Esophagus muscularis mucosa (tissue), 4 donors: ENCODE results near the gene GPX1. TPM values are rescaled to one million over a fixed set of nuclear protein-coding genes. Genes with fewer than 3 reads are reported as not detected.
"Not testable (repeated sequence)": the region's sequence is repeated elsewhere in the genome, so short reads cannot be mapped to it uniquely, and the experiment has no call there.

Source experiments
- DNase-seq: peaks from one replicate; pipeline ENCODE4 v3.0.0-alpha.2; 2017; ENCODE audit errors: extremely low spot score
- H3K27ac ChIP-seq, 4 donors: fragments of 200-600 bp; sonication (generic); replicated peaks in 1 of 4; 1 replicate in 3 of 4; 2 replicates in 1 of 4; pipeline ENCODE4 v1.5.1; 2016 to 2019; ENCODE audit warnings: mild to moderate bottlenecking in 1 of 4
- H3K27me3 ChIP-seq, 4 donors: fragments of 200-600 bp; sonication (generic); one replicate each; pipeline versions ENCODE4 v1.5.1 to v1.6.0; 2016 to 2019
- H3K36me3 ChIP-seq, 4 donors: fragments of 200-600 bp; sonication (generic); one replicate each; pipeline ENCODE4 v1.5.1; 2016 to 2019
- H3K4me1 ChIP-seq, 4 donors: fragments of 200-600 bp; sonication (generic); one replicate each; pipeline ENCODE4 v1.5.1; 2016 to 2019
- H3K4me3 ChIP-seq, 4 donors: fragments of 200-600 bp; sonication (generic); 1 replicate in 2 of 4; 2 replicates in 2 of 4; pipeline ENCODE4 v1.5.1; 2016 to 2019; ENCODE audit warnings: mild to moderate bottlenecking in 4 of 4, moderate library complexity in 1 of 4
- H3K9me3 ChIP-seq, 4 donors: fragments of 200-600 bp; sonication (generic); 1 replicate in 3 of 4; 2 replicates in 1 of 4; pipeline ENCODE4 v1.5.1; 2016 to 2019
- EP300 ChIP-seq: sonication (generic); formaldehyde crosslinking; IDR thresholded peaks from one replicate; pipeline ENCODE4 v1.6.1; 2017; ENCODE audit warnings: antibody characterized with exemption
- POLR2A ChIP-seq: fragments of 450-650 bp; IDR thresholded peaks from one replicate; pipeline ENCODE4 v1.6.1; 2017; ENCODE audit warnings: antibody characterized with exemption, moderate library complexity, mild to moderate bottlenecking, low read depth
- POLR2AphosphoS5 ChIP-seq, 2 donors: sonication (generic); formaldehyde crosslinking; IDR thresholded peaks; one replicate each; pipeline ENCODE4 v1.6.1; 2017; ENCODE audit warnings: antibody characterized with exemption in 2 of 2
- WGBS: methylation state at CpG from one replicate; pipeline ENCODE4 v1.1.5; 2018; 5-methylcytosine and 5-hydroxymethylcytosine counted together
- intact Hi-C: fragments of 100-400 bp; cut with DNase I; formaldehyde crosslinking; loops from one replicate; pipeline ENCODE4 v1.15.1; 2023
- total RNA-seq, 4 donors: library from RNA; depleted of rRNA; stranded (reverse); fragments of >200 nt; gene quantifications; one replicate each; pipeline versions ENCODE4 v1.1.0 to v1.2.1, GENCODE V29; 2016
- TF ChIP-seq, protein P1 (sequence below), 3 experiments: fragments of 200-600 bp in 2 of 3; fragments of 450-650 bp in 1 of 3; sonication (generic) in 2 of 3; IDR thresholded peaks; one replicate each; pipeline ENCODE4 v1.5.1; 2017 to 2019; ENCODE audit warnings: antibody characterized with exemption in 3 of 3, mild to moderate bottlenecking in 2 of 3, moderate library complexity in 1 of 3

Gene GPX1
- total RNA-seq, 4 donors from 2014 or later, result 154 to 295 (median 226) TPM

DNA sequence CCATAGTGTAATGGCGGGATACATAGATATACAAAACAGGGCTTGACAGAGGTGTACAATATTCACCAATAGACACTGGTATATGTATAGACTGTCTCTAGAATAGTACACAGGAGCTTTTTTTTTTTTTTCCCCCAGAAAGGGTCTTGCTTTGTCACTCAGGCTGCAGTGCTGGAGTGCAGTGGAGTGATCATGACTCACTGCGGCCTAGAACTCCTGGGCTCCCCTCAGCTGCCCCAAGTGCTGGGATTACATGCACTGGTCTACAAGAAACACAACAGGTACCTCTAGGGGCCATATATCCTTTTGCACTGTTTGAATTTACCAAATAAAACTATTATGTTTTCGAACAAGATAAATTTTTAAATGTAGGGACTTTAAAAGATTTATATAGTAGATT, 41.3 kb upstream of the GPX1 start:
- H3K36me3 ChIP-seq, result peaks cover 6 to 28% (median 19%) of the 10 kb centered on the region in 4 donors
- TF ChIP-seq EP300 (no peak), POLR2A (no peak), POLR2AphosphoS5 (IDR thresholded peaks at IDR 0.05) (no peak)
- TF ChIP-seq, protein P1, sequence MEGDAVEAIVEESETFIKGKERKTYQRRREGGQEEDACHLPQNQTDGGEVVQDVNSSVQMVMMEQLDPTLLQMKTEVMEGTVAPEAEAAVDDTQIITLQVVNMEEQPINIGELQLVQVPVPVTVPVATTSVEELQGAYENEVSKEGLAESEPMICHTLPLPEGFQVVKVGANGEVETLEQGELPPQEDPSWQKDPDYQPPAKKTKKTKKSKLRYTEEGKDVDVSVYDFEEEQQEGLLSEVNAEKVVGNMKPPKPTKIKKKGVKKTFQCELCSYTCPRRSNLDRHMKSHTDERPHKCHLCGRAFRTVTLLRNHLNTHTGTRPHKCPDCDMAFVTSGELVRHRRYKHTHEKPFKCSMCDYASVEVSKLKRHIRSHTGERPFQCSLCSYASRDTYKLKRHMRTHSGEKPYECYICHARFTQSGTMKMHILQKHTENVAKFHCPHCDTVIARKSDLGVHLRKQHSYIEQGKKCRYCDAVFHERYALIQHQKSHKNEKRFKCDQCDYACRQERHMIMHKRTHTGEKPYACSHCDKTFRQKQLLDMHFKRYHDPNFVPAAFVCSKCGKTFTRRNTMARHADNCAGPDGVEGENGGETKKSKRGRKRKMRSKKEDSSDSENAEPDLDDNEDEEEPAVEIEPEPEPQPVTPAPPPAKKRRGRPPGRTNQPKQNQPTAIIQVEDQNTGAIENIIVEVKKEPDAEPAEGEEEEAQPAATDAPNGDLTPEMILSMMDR (IDR thresholded peaks at IDR 0.05), result no peak
- WGBS, result 90% methylated on average over 3 of the region's 3 CpGs
- H3K27me3 ChIP-seq, result no peaks in the 10 kb centered on the region
- DNase-seq, result no peak
- intact Hi-C loops, result no loop called here
- peak overlapping the region in 2 of 4 donors; percentile 7 to 19 for H3K27ac ChIP-seq
- no peak overlapping the region for H3K4me3 ChIP-seq
- H3K9me3 ChIP-seq, result no peaks in the 10 kb centered on the region
- peaks cover 74 to 94% (median 87%) of the 10 kb centered on the region in 4 donors for H3K4me1 ChIP-seq

DNA sequence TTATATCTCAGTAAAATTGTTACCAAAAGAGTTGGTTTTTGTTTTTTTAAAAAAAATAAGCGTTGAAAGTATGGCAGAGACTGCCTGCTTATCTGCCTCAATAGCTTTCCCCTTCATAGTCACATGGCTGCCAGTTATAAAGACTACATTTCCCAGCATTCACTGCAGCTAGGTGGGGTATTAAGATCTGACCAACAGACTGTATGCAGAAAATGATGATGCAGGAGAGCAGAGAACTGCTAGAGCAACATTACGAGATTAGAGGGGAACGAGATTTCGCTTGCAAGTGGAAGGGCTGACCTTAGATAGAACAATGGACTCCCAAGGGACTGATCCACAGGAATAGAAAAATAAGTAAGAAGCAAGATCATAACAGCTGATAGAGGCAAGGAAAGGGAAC, 39.3 kb upstream of the GPX1 start:
- Histone ChIP-seq H3K27ac (peak overlapping the region in 3 of 4 donors; percentile 11 to 47 (median 42)), H3K36me3 (peaks cover 6 to 28% (median 14%) of the 10 kb centered on the region in 4 donors), H3K27me3 (no peaks in the 10 kb centered on the region), H3K4me3 (no peak overlapping the region), H3K4me1 (peaks cover 85 to 92% (median 86%) of the 10 kb centered on the region in 4 donors), H3K9me3 (no peaks in the 10 kb centered on the region)
- intact Hi-C loops, result no loop called here
- TF ChIP-seq POLR2AphosphoS5 (IDR thresholded peaks at IDR 0.05) (peak in 1 of 2 donors; percentile 42), EP300 (no peak), POLR2A (no peak)
- TF ChIP-seq, protein P1 (IDR thresholded peaks at IDR 0.05), result no peak
- 49% methylated on average over 4 of the region's 4 CpGs for WGBS
- DNase-seq, result no peak

DNA sequence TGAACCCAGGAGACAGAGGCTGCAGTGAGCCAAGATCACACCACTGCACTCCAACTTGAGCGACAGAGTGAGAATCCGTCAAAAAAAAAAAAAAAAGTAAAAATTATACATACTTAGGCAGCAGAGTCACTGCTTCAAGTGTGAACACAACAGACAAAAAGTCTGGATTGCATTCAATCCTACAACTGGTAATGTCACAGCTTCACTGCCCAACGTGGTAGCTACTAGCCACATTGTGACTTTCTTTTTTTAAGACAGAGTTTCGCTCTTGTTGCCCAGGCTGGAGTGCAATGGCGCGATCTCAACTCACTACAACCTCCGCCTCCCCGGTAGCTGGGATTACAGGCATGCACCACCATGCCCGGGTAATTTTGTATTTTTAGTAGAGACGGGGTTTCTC, 33.2 kb upstream of the GPX1 start:
- intact Hi-C loops, H3K27me3 ChIP-seq, H3K9me3 ChIP-seq, H3K4me3 ChIP-seq, DNase-seq, H3K27ac ChIP-seq: not testable (repeated sequence)
- H3K4me1 ChIP-seq, result peaks cover 63 to 90% (median 78%) of the 10 kb centered on the region in 4 donors
- WGBS, result 77% methylated on average over 10 of the region's 10 CpGs
- H3K36me3 ChIP-seq, result peaks cover 4 to 14% (median 8%) of the 10 kb centered on the region in 4 donors

DNA sequence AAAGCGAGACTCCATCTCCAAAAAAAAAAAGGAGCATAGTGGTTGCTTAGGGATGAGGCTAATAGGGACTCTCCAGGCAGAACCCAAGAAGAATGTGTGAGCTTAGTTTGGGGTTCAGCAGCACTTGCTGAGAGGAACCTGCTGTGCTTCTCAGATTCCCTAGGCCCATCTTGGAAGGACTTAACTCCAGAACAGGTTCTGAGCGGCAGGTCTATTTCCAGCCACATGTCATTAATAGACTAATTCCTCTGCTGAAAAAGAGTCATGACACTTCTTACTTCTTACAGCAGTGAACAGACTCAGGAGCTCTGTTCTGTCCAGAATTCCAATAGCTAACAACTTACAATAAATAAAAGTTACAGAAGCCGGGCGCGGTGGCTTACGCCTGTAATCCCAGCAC, 31.1 kb upstream of the GPX1 start:
- intact Hi-C loops, result no loop called here
- Histone ChIP-seq H3K4me3 (no peak overlapping the region), H3K4me1 (peaks cover 48 to 91% (median 79%) of the 10 kb centered on the region in 4 donors), H3K9me3 (no peaks in the 10 kb centered on the region), H3K27me3 (no peaks in the 10 kb centered on the region), H3K36me3 (no peaks in the 10 kb centered on the region), H3K27ac (no peak overlapping the region)
- 99% methylated on average over 6 of the region's 6 CpGs for WGBS
- no peak for DNase-seq
- TF ChIP-seq POLR2A, result no peak
- no peak for TF ChIP-seq EP300
- TF ChIP-seq, protein P1 (IDR thresholded peaks at IDR 0.05), result no peak
- no peak for TF ChIP-seq POLR2AphosphoS5 (IDR thresholded peaks at IDR 0.05)

DNA sequence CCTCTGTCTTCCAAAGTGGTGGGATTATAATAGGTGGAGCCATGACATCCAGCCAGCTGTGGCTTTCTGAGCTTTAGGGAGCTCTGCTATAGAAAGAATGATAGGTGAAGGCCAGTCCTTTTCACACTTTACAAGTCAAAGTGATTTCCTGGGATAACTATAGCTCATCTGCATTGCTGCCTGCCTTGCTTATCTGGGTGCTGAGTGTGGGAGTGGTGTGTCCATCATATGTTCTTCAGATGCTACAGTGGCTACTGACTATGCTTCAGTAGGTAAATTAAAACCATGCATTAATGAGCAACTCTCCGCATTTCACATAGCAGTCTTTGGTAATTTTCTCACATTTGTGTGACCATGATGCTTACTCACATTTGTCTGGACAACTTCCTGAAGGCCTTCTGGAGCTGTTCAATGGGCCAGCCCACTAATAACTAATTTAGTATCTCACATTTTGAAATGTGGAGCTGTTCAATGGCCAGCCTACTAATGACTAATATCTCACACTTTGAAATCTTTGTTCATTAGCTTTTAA, 30.2 kb upstream of the GPX1 start:
- Histone ChIP-seq H3K9me3 (no peaks in the 10 kb centered on the region), H3K4me3 (no peak overlapping the region), H3K36me3 (no peaks in the 10 kb centered on the region), H3K4me1 (peaks cover 43 to 94% (median 88%) of the 10 kb centered on the region in 4 donors), H3K27ac (no peak overlapping the region), H3K27me3 (no peaks in the 10 kb centered on the region)
- 100% methylated on average over 1 of the region's 1 CpG for WGBS
- no peak for DNase-seq
- TF ChIP-seq POLR2AphosphoS5 (IDR thresholded peaks at IDR 0.05) (no peak), EP300 (no peak), POLR2A (no peak)
- TF ChIP-seq, protein P1 (IDR thresholded peaks at IDR 0.05), result no peak
- intact Hi-C loops, result no loop called here
